CD14-positive monocyte (primary cell): ENCODE measurements around the gene TMEM214. TPM values are rescaled to one million over a fixed set of nuclear protein-coding genes. Genes with fewer than 3 reads are reported as not detected.

Experiments used
- DNase-seq, 3 donors: peaks; one replicate each; pipeline ENCODE4 v3.0.0-alpha.2; 2011 to 2022
- H2AFZ ChIP-seq: 2 replicates; pipeline ENCODE4 v1.6.0; 2012; ENCODE audit warnings: mild to moderate bottlenecking, low read depth, low read length, inconsistent platforms; ENCODE audit not compliant: insufficient read depth, poor library complexity, severe bottlenecking
- H3K27ac ChIP-seq, 2 donors: 1 replicate in 1 of 2; 2 replicates in 1 of 2; pipeline ENCODE4 v1.5.1; 2012 to 2013; ENCODE audit warnings: low read length in 2 of 2, control low read depth in 1 of 2, inconsistent platforms in 1 of 2, low read depth in 1 of 2, mild to moderate bottlenecking in 1 of 2
- H3K27me3 ChIP-seq, 2 donors: one replicate each; pipeline versions ENCODE4 v1.6.0 to v1.6.1; 2011 to 2013; ENCODE audit warnings: low read length in 2 of 2; ENCODE audit not compliant: control insufficient read depth in 2 of 2, insufficient read depth in 2 of 2
- H3K36me3 ChIP-seq, 2 donors: replicated peaks in 1 of 2; 1 replicate in 1 of 2; 2 replicates in 1 of 2; pipeline versions ENCODE4 v1.5.1 to v1.6.1; 2012 to 2013; ENCODE audit warnings: low read length in 2 of 2, control low read depth in 1 of 2, inconsistent platforms in 1 of 2, mild to moderate bottlenecking in 1 of 2; ENCODE audit not compliant: insufficient read depth in 2 of 2, control insufficient read depth in 1 of 2
- H3K4me1 ChIP-seq, 2 donors: 1 replicate in 1 of 2; 2 replicates in 1 of 2; pipeline versions ENCODE4 v1.5.1 to v1.6.1; 2012 to 2013; ENCODE audit warnings: low read length in 2 of 2, control low read depth in 1 of 2, inconsistent platforms in 1 of 2, mild to moderate bottlenecking in 1 of 2, moderate library complexity in 1 of 2; ENCODE audit not compliant: insufficient read depth in 2 of 2, control insufficient read depth in 1 of 2
- H3K4me2 ChIP-seq: replicated peaks from 2 replicates; pipeline ENCODE3; 2012; ENCODE audit warnings: low read length, moderate library complexity, mild to moderate bottlenecking; ENCODE audit not compliant: poor library complexity, severe bottlenecking; ENCODE audit errors: extremely low read depth
- H3K4me3 ChIP-seq, 3 experiments: fragments of 200-600 bp in 1 of 3; sonication (generic) in 1 of 3; replicated peaks in 1 of 3; 1 replicate in 2 of 3; 2 replicates in 1 of 3; pipeline ENCODE4 v1.5.1; 2011 to 2013; ENCODE audit warnings: low read length in 3 of 3, mild to moderate bottlenecking in 3 of 3, control low read depth in 2 of 3, low read depth in 2 of 3, inconsistent platforms in 1 of 3, moderate library complexity in 1 of 3
- H3K79me2 ChIP-seq: 2 replicates; pipeline ENCODE4 v1.6.0; 2012; ENCODE audit warnings: mild to moderate bottlenecking, control low read depth, inconsistent platforms, low read length, moderate library complexity; ENCODE audit not compliant: insufficient read depth
- H3K9ac ChIP-seq: 2 replicates; pipeline ENCODE4 v1.6.0; 2017; ENCODE audit warnings: low read length, mild to moderate bottlenecking; ENCODE audit not compliant: insufficient read depth, poor library complexity, severe bottlenecking
- H3K9me3 ChIP-seq, 2 donors: replicated peaks in 1 of 2; 1 replicate in 1 of 2; 2 replicates in 1 of 2; pipeline versions ENCODE4 v1.5.1 to v1.6.1; 2012 to 2013; ENCODE audit warnings: low read length in 2 of 2, control low read depth in 1 of 2; ENCODE audit not compliant: control insufficient read depth in 1 of 2, insufficient read depth in 1 of 2
- H4K20me1 ChIP-seq: 2 replicates; pipeline ENCODE4 v1.6.0; 2012; ENCODE audit warnings: mild to moderate bottlenecking, low read length, control low read depth, moderate library complexity; ENCODE audit not compliant: insufficient read depth
- H3K27ac Mint-ChIP-seq, 7 donors: one replicate each; pipeline ENCODE4 v1.8.0; 2020; ENCODE audit warnings: mild to moderate bottlenecking in 7 of 7, mixed read lengths in 7 of 7, moderate library complexity in 6 of 7, inconsistent platforms in 2 of 7
- H3K27me3 Mint-ChIP-seq, 3 donors: one replicate each; pipeline ENCODE4 v1.8.0; 2021 to 2022; ENCODE audit warnings: low read depth in 3 of 3, mild to moderate bottlenecking in 3 of 3, mixed read lengths in 3 of 3, moderate library complexity in 3 of 3, inconsistent platforms in 1 of 3
- H3K36me3 Mint-ChIP-seq, 2 donors: one replicate each; pipeline ENCODE4 v1.8.0; 2020; ENCODE audit warnings: mixed read lengths in 2 of 2, inconsistent platforms in 1 of 2, mild to moderate bottlenecking in 1 of 2
- H3K4me1 Mint-ChIP-seq: one replicate; pipeline ENCODE4 v1.8.0; 2020; ENCODE audit warnings: mild to moderate bottlenecking, mixed read lengths
- H3K4me3 Mint-ChIP-seq, 2 donors: one replicate each; pipeline ENCODE4 v1.8.0; 2020; ENCODE audit warnings: mild to moderate bottlenecking in 2 of 2, mixed read lengths in 2 of 2, moderate library complexity in 1 of 2
- H3K9me3 Mint-ChIP-seq, 7 donors: one replicate each; pipeline ENCODE4 v1.8.0; 2020 to 2022; ENCODE audit warnings: mixed read lengths in 7 of 7, mild to moderate bottlenecking in 6 of 7, moderate library complexity in 6 of 7, inconsistent platforms in 2 of 7
- WGBS: methylation state at CpG from one replicate; pipeline ENCODE4 v1.1.5; 2013; ENCODE audit warnings: missing lambda C conversion rate; ENCODE audit not compliant: insufficient coverage; 5-methylcytosine and 5-hydroxymethylcytosine counted together
- intact Hi-C, 2 donors: fragments of 100-400 bp; cut with micrococcal nuclease; formaldehyde crosslinking; loops; one replicate each; pipeline versions ENCODE4 v1.15.0 to v1.15.1; 2023
- polyA plus RNA-seq, 3 donors: library from polyadenylated mRNA; depleted of rRNA in 1 of 3; unstranded in 2 of 3; stranded (reverse) in 1 of 3; fragments of 300-500 nt in 2 of 3; fragments of >200 nt in 1 of 3; fragmentation: Illumina TruSeq in 2 of 3; gene quantifications; 1 replicate in 2 of 3; 2 replicates in 1 of 3; pipeline ENCODE4 v1.2.3, GENCODE V29; 2012 to 2021
- TF ChIP-seq, protein P1 (sequence below): fragments of 200-600 bp; IDR thresholded peaks from one replicate; pipeline ENCODE4 v1.8.0; 2022; ENCODE audit warnings: antibody characterized with exemption, mild to moderate bottlenecking

Gene TMEM214
- polyA plus RNA-seq, 3 donors: 18.3 to 61.7 (median 26.9) TPM

GRCh38 chr2:27042985-27043634, 10.3 kb downstream of the TMEM214 start:
- H3K4me2 ChIP-seq: no peak overlapping the region
- no peak overlapping the region for H3K9ac ChIP-seq
- H2AFZ ChIP-seq: no peak overlapping the region
- no peaks in the 10 kb centered on the region for H3K27me3 ChIP-seq
- H3K9me3 Mint-ChIP-seq: no peaks in the 10 kb centered on the region
- no peaks in the 10 kb centered on the region for H4K20me1 ChIP-seq
- peaks cover 42 to 52% of the 10 kb centered on the region in 2 donors for H3K36me3 ChIP-seq
- no peak overlapping the region for H3K4me3 Mint-ChIP-seq
- no peak overlapping the region for H3K27ac Mint-ChIP-seq
- H3K36me3 Mint-ChIP-seq: peaks cover 44 to 50% of the 10 kb centered on the region in 2 donors
- no peaks in the 10 kb centered on the region for H3K79me2 ChIP-seq
- TF ChIP-seq, protein P1, sequence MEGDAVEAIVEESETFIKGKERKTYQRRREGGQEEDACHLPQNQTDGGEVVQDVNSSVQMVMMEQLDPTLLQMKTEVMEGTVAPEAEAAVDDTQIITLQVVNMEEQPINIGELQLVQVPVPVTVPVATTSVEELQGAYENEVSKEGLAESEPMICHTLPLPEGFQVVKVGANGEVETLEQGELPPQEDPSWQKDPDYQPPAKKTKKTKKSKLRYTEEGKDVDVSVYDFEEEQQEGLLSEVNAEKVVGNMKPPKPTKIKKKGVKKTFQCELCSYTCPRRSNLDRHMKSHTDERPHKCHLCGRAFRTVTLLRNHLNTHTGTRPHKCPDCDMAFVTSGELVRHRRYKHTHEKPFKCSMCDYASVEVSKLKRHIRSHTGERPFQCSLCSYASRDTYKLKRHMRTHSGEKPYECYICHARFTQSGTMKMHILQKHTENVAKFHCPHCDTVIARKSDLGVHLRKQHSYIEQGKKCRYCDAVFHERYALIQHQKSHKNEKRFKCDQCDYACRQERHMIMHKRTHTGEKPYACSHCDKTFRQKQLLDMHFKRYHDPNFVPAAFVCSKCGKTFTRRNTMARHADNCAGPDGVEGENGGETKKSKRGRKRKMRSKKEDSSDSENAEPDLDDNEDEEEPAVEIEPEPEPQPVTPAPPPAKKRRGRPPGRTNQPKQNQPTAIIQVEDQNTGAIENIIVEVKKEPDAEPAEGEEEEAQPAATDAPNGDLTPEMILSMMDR: no peak
- no peaks in the 10 kb centered on the region for H3K4me1 Mint-ChIP-seq
- WGBS: 93% methylated on average over 3 of the region's 7 CpGs
- intact Hi-C loops: no loop called here
- H3K4me3 ChIP-seq: no peak overlapping the region
- H3K27ac ChIP-seq: no peak overlapping the region
- no peaks in the 10 kb centered on the region for H3K9me3 ChIP-seq
- no peak for DNase-seq
- no peaks in the 10 kb centered on the region for H3K27me3 Mint-ChIP-seq
- H3K4me1 ChIP-seq: no peaks in the 10 kb centered on the region

DNA sequence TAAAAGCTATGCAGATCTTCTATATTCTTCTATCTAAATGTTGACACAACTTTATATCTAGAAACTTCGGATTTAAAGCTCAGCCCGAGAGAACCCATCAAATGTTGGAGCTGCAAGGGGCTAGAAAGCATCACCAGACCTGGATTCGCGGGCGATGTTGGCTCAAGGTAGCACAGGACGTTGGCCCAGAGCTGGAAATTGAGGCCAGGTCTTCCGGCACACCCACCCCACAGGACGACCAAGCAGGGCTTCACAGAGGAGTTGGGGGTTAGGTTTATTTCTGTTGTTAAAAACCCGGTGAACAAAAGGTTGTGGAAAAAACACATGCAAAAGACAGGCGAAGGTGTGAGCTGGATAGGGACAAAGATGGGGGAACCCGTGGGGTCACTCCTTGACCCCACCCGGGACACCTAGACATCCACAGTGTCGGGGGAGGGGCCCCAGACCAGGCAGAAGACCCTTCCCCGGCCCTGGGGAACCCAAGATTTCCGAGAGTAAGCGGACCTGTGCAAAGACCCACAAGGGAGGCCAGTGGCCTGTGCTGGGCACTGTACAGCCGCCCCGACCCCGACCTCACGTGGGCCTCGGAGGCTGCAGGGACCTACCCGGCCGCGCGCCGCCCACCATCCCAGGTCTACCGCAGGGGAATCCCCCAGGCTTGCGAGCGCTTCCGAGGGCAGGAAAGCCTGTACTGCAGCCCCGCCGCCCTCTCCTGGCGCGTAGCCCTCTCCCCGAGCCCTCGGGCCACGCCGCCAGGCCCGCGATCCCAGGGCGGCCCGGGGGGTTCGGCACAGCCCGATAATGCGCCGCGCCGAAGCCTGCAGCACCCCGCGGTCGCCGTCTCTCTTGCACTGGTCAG, 16.9 kb downstream of the TMEM214 start:
- H3K36me3 Mint-ChIP-seq: peaks cover 0 to 9% of the 10 kb centered on the region in 2 donors
- Histone ChIP-seq H3K9me3 (no peaks in the 10 kb centered on the region), H3K4me2 (peak overlapping the region; percentile 90), H3K36me3 (peaks cover 0 to 6% of the 10 kb centered on the region in 2 donors), H4K20me1 (no peaks in the 10 kb centered on the region), H2AFZ (peak overlapping the region; percentile 97), H3K27me3 (peaks cover 0 to 6% of the 10 kb centered on the region in 2 donors), H3K9ac (peak overlapping the region; percentile 67), H3K27ac (no peak overlapping the region), H3K79me2 (no peaks in the 10 kb centered on the region), H3K4me1 (peaks cover 19 to 30% of the 10 kb centered on the region in 2 donors), H3K4me3 (peak overlapping the region; percentile 59 to 85 (median 64))
- intact Hi-C loops: loop anchor here (5.0 kb wide), 1 partner anchor 38 kb away; the partner anchor contains the start of gene KHK (in 2 of the 2)
- H3K4me3 Mint-ChIP-seq: peak overlapping the region; percentile 97
- TF ChIP-seq, protein P1: no peak
- peaks cover 5 to 15% (median 12%) of the 10 kb centered on the region in 3 donors for H3K27me3 Mint-ChIP-seq
- DNase-seq: peak in 2 of 3 donors; percentile 9 to 43
- WGBS: 7% methylated on average over 47 of the region's 52 CpGs
- peaks cover 19% of the 10 kb centered on the region for H3K4me1 Mint-ChIP-seq
- H3K9me3 Mint-ChIP-seq: no peaks in the 10 kb centered on the region
- peak overlapping the region in 4 of 7 donors; percentile 14 to 95 (median 31) for H3K27ac Mint-ChIP-seq
